BJ (cell line): ENCODE results near the gene SCT. TPM values are rescaled to one million over a fixed set of nuclear protein-coding genes. Genes with fewer than 3 reads are reported as not detected.

Experiments
- CTCF ChIA-PET: fragments of 350-600 bp; formaldehyde crosslinking; extraction: SDS; loops from one replicate; lab custom pipeline; 2021; ENCODE audit warnings: antibody characterized with exemption, inconsistent platforms; lab: Yijun Ruan, JAX
- POLR2A ChIA-PET: fragments of 300-600 bp; sonication (Branson Sonifier 250); formaldehyde crosslinking; extraction: SDS; loops from one replicate; lab custom pipeline; 2021; ENCODE audit warnings: antibody characterized with exemption; lab: Charles Lee
- DNase-seq: peaks from one replicate; pipeline ENCODE4 v3.0.0-alpha.2; 2011; ENCODE audit warnings: low read depth
- H3K27me3 ChIP-seq: 2 replicates; pipeline ENCODE4 v1.6.0; 2011; ENCODE audit warnings: low read length; ENCODE audit not compliant: control insufficient read depth, insufficient read depth
- H3K36me3 ChIP-seq: 2 replicates; pipeline ENCODE4 v1.5.1; 2011; ENCODE audit warnings: low read length; ENCODE audit not compliant: control insufficient read depth, insufficient read depth
- H3K4me3 ChIP-seq: 2 replicates; pipeline ENCODE4 v1.5.1; 2011; ENCODE audit warnings: low read depth, mild to moderate bottlenecking, control low read depth, low read length
- polyA plus RNA-seq: library from polyadenylated mRNA; depleted of rRNA; stranded (reverse); fragments of >200 nt; gene quantifications from 2 replicates; pipeline ENCODE4 v1.2.3, GENCODE V29; 2011
- TF ChIP-seq, protein P1 (sequence below): IDR thresholded peaks from 2 replicates; pipeline ENCODE4 v1.5.1; 2011; ENCODE audit warnings: low read depth, mild to moderate bottlenecking, control low read depth, inconsistent platforms, low read length, moderate library complexity; ENCODE audit not compliant: insufficient read depth

SCT gene
- polyA plus RNA-seq, 1 experiment: not detected

GRCh38 chr11:623999-624704, 2.8 kb downstream of the SCT start:
- Histone ChIP-seq H3K27me3 (no peaks in the 10 kb centered on the region), H3K36me3 (peaks cover 2% of the 10 kb centered on the region), H3K4me3 (no peak overlapping the region)
- CTCF ChIA-PET: no interaction called here
- no peak for DNase-seq
- POLR2A ChIA-PET: no interaction called here
- TF ChIP-seq, protein P1, sequence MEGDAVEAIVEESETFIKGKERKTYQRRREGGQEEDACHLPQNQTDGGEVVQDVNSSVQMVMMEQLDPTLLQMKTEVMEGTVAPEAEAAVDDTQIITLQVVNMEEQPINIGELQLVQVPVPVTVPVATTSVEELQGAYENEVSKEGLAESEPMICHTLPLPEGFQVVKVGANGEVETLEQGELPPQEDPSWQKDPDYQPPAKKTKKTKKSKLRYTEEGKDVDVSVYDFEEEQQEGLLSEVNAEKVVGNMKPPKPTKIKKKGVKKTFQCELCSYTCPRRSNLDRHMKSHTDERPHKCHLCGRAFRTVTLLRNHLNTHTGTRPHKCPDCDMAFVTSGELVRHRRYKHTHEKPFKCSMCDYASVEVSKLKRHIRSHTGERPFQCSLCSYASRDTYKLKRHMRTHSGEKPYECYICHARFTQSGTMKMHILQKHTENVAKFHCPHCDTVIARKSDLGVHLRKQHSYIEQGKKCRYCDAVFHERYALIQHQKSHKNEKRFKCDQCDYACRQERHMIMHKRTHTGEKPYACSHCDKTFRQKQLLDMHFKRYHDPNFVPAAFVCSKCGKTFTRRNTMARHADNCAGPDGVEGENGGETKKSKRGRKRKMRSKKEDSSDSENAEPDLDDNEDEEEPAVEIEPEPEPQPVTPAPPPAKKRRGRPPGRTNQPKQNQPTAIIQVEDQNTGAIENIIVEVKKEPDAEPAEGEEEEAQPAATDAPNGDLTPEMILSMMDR: no peak

GRCh38 chr11:623349-623869, 3.6 kb downstream of the SCT start:
- CTCF ChIA-PET: no interaction called here
- no peaks in the 10 kb centered on the region for H3K27me3 ChIP-seq
- no peak overlapping the region for H3K4me3 ChIP-seq
- TF ChIP-seq, protein P1: no peak
- H3K36me3 ChIP-seq: peaks cover 2% of the 10 kb centered on the region
- no peak for DNase-seq
- POLR2A ChIA-PET: no interaction called here

- POLR2A ChIA-PET: no interaction called here
- H3K27me3 ChIP-seq: no peaks in the 10 kb centered on the region
- TF ChIP-seq, protein P1: no peak
- H3K36me3 ChIP-seq: peaks cover 6% of the 10 kb centered on the region
- H3K4me3 ChIP-seq: no peak overlapping the region
- no peak for DNase-seq
- CTCF ChIA-PET: no interaction called here
Observed at GRCh38 chr11:621838-622237, 5.1 kb downstream of the SCT start.

GRCh38 chr11:620935-621814, 5.8 kb downstream of the SCT start:
- ChIA-PET POLR2A (no interaction called here), CTCF (interaction anchor here (0.6 kb wide), 1 partner anchor 102 kb away, joined by 3 read pairs; no protein-coding TSS in a partner anchor)
- Histone ChIP-seq H3K36me3 (peaks cover 6% of the 10 kb centered on the region), H3K27me3 (no peaks in the 10 kb centered on the region), H3K4me3 (no peak overlapping the region)
- TF ChIP-seq, protein P1: no peak
- no peak for DNase-seq

DNA sequence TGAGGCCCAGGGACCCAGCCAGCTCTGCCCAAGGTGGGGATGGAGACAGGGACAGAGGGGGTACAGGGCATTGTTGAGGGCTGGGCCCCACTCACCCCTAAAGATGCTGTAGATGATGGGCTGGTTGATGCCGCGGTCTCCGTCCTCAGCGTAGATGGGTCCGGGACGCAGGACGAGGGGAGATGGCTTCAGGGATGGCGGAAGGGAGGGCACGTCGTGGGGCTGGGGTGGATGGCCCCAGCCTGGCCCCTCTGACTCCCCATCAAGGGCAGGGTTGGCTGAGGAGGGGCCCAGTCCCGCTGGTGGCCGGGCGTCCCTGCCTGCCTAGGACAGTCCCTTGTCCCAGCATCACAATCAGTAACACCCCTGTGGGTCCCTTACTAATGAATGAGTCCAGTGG, 6.8 kb downstream of the SCT start:
- CTCF ChIA-PET: no interaction called here
- H3K27me3 ChIP-seq: no peaks in the 10 kb centered on the region
- no peak for DNase-seq
- POLR2A ChIA-PET: no interaction called here
- H3K36me3 ChIP-seq: peaks cover 6% of the 10 kb centered on the region
- TF ChIP-seq, protein P1: no peak
- H3K4me3 ChIP-seq: no peak overlapping the region
